HepG2 (cell line): ENCODE measurements around the gene ZNF524. TPM values are rescaled to one million over a fixed set of nuclear protein-coding genes. Genes with fewer than 3 reads are reported as not detected.

Source experiments
- ARID3A ChIP-seq: IDR thresholded peaks from 2 replicates; pipeline ENCODE4 v1.6.1; 2012; ENCODE audit warnings: low read depth, low read length, improper control_type of control experiment
- CCDC6 ChIP-seq: sonication (generic); formaldehyde crosslinking; IDR thresholded peaks from 2 replicates; pipeline ENCODE4 v1.8.1; 2022; ENCODE audit warnings: mild to moderate bottlenecking, missing genetic modification reagents, moderate library complexity
- ERF ChIP-seq: IDR thresholded peaks from 2 replicates; pipeline ENCODE4 v1.6.1; 2018; ENCODE audit warnings: missing biosample characterization, missing genetic modification reagents
- FOXA3 ChIP-seq: IDR thresholded peaks from 2 replicates; pipeline ENCODE4 v1.6.1; 2016; ENCODE audit warnings: missing genetic modification reagents, missing compliant biosample characterization
- KLF6 ChIP-seq: IDR thresholded peaks from 2 replicates; pipeline ENCODE4 v1.8.0; 2016; ENCODE audit warnings: missing biosample characterization, missing genetic modification reagents
- RCOR2 ChIP-seq: IDR thresholded peaks from 2 replicates; pipeline ENCODE4 v1.6.1; 2016; ENCODE audit warnings: missing biosample characterization, missing genetic modification reagents
- SP2 ChIP-seq: sonication (generic); formaldehyde crosslinking; IDR thresholded peaks from 2 replicates; pipeline ENCODE4 v1.5.1; 2020; ENCODE audit warnings: mild to moderate bottlenecking, missing genetic modification reagents
- TCF7 ChIP-seq: sonication (generic); IDR thresholded peaks from 2 replicates; pipeline ENCODE4 v1.6.1; 2016; ENCODE audit warnings: antibody characterized with exemption, low read depth
- YEATS2 ChIP-seq: sonication (generic); formaldehyde crosslinking; IDR thresholded peaks from 2 replicates; pipeline ENCODE4 v1.4.0; 2020; ENCODE audit warnings: missing genetic modification reagents, borderline replicate concordance
- ZKSCAN1 ChIP-seq: fragments of 150-350 bp; IDR thresholded peaks from 2 replicates; pipeline ENCODE4 v1.6.1; 2014; ENCODE audit warnings: low read length
- ZNF577 ChIP-seq: sonication (generic); formaldehyde crosslinking; IDR thresholded peaks from 2 replicates; pipeline ENCODE4 v1.4.0; 2020; ENCODE audit warnings: mild to moderate bottlenecking, low read depth, missing genetic modification reagents, borderline replicate concordance
- polyA plus RNA-seq, 8 experiments: library from polyadenylated mRNA; depleted of rRNA in 3 of 8; stranded (reverse) in 7 of 8; unstranded in 1 of 8; fragments of >200 nt; fragmentation: Illumina TruSeq in 4 of 8; extraction: Trizol in 4 of 8; gene quantifications; 2 replicates each; pipeline versions ENCODE4 v1.2.1 to v1.2.3, GENCODE V29; 2011 to 2016; ENCODE audit warnings: low read depth in 4 of 8, missing spikeins in 1 of 8, mixed read lengths in 1 of 8; ENCODE audit not compliant: insufficient read depth in 1 of 8
- total RNA-seq, 5 experiments: library from RNA; depleted of rRNA; stranded (reverse); fragments of >200 nt; fragmentation: Illumina TruSeq; extraction: Trizol; gene quantifications; 2 replicates each; pipeline ENCODE4 v1.2.3, GENCODE V29; 2016; ENCODE audit warnings: low read depth in 1 of 5
- TF ChIP-seq, protein P1 (sequence below): sonication (generic); formaldehyde crosslinking; IDR thresholded peaks from 2 replicates; pipeline ENCODE4 v1.4.0; 2020; ENCODE audit warnings: mild to moderate bottlenecking, missing genetic modification reagents
- TF ChIP-seq, protein P2 (sequence below): sonication (generic); formaldehyde crosslinking; IDR thresholded peaks from 2 replicates; pipeline ENCODE4 v1.5.0; 2020; ENCODE audit warnings: mild to moderate bottlenecking, missing genetic modification reagents, borderline replicate concordance
- TF ChIP-seq, protein P3 (sequence below): sonication (generic); formaldehyde crosslinking; IDR thresholded peaks from 2 replicates; pipeline ENCODE4 v1.4.0; 2020; ENCODE audit warnings: mild to moderate bottlenecking, missing genetic modification reagents, borderline replicate concordance

ZNF524 gene
- total and polyA plus RNA-seq, 2 of the 13 experiments (the other 11 are each of a cell fraction or from before 2014, with no cell fraction given) = 3.2 to 4.6 TPM

DNA sequence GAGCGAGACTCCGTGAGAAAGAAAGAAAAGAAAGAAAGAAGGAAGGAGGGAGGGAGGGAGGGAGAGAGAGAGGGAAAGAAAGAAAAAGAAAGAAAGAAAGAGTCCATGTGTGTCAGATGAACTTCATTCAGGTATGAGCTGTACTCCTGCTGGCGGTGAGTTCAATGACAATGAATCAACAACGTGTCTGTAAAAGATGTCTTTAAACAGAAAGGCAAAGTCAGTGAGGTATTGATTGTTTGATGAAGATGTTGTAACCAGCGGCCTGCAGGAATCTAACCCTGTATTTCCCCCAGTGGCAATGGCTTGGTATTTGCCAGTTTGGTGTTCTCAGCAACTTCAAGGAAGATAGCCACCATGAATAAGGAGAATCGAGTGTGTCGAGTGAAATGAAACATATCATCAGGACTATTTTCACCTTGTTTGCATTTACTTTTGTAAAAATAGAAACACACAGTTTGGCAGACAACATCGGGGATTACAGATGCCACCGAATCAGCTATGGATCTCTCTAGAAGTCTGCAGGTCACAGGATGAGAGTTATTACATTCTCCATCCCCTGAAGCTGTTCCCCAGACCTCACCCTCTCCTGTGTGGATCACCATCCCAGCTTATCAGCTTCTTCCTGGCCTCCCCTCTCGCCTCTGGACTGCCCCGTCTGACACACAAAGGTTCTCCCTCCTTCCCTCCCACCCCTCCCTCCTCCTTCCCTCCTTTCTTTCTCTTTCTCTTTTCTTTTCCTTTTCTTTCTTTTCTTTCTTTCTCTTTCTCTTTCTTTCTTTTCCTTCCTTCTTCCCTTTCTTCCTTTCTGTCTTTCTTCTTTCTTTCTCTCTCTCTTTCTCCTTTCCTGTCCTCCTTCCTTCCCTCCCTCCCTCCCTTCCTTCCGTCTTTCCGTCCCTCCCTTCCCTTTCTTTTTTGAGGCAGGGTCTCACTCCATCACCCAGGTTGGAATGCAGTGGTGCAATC lies 46.6 kb upstream of the ZNF524 start (continued):
- TF ChIP-seq ERF (CRISPR knock-in tag) (no peak), TCF7 (peak; percentile 90), KLF6 (peak; percentile 27; the same call in 1 of the 2 replicates), CCDC6 (CRISPR knock-in tag) (peak; percentile 57; the same call in 1 of the 2 replicates), ARID3A (peak; percentile 75), RCOR2 (CRISPR knock-in tag) (peak; percentile 67; the same call in 1 of the 2 replicates), ZKSCAN1 (no peak), ZNF577 (no peak), SP2 (CRISPR knock-in tag) (0 out of 2 replicates have a peak, but pooled peaks have one; percentile 24), FOXA3 (peak; percentile 86), YEATS2 (0 out of 2 replicates have a peak, but pooled peaks have one; percentile 14)
- TF ChIP-seq, protein P1, sequence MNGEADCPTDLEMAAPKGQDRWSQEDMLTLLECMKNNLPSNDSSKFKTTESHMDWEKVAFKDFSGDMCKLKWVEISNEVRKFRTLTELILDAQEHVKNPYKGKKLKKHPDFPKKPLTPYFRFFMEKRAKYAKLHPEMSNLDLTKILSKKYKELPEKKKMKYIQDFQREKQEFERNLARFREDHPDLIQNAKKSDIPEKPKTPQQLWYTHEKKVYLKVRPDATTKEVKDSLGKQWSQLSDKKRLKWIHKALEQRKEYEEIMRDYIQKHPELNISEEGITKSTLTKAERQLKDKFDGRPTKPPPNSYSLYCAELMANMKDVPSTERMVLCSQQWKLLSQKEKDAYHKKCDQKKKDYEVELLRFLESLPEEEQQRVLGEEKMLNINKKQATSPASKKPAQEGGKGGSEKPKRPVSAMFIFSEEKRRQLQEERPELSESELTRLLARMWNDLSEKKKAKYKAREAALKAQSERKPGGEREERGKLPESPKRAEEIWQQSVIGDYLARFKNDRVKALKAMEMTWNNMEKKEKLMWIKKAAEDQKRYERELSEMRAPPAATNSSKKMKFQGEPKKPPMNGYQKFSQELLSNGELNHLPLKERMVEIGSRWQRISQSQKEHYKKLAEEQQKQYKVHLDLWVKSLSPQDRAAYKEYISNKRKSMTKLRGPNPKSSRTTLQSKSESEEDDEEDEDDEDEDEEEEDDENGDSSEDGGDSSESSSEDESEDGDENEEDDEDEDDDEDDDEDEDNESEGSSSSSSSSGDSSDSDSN (CRISPR knock-in tag) = peak; percentile 32; the same call in 1 of the 2 replicates
- TF ChIP-seq, protein P2, sequence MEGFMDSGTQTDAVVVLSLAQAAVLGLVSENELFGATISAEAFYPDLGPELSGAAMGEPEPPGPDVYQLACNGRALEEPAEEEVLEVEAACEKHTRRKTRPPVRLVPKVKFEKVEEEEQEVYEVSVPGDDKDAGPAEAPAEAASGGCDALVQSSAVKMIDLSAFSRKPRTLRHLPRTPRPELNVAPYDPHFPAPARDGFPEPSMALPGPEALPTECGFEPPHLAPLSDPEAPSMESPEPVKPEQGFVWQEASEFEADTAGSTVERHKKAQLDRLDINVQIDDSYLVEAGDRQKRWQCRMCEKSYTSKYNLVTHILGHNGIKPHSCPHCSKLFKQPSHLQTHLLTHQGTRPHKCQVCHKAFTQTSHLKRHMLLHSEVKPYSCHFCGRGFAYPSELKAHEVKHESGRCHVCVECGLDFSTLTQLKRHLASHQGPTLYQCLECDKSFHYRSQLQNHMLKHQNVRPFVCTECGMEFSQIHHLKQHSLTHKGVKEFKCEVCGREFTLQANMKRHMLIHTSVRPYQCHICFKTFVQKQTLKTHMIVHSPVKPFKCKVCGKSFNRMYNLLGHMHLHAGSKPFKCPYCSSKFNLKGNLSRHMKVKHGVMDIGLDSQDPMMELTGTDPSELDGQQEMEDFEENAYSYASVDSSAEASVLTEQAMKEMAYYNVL (CRISPR knock-in tag) = peak; percentile 99
- TF ChIP-seq, protein P3, sequence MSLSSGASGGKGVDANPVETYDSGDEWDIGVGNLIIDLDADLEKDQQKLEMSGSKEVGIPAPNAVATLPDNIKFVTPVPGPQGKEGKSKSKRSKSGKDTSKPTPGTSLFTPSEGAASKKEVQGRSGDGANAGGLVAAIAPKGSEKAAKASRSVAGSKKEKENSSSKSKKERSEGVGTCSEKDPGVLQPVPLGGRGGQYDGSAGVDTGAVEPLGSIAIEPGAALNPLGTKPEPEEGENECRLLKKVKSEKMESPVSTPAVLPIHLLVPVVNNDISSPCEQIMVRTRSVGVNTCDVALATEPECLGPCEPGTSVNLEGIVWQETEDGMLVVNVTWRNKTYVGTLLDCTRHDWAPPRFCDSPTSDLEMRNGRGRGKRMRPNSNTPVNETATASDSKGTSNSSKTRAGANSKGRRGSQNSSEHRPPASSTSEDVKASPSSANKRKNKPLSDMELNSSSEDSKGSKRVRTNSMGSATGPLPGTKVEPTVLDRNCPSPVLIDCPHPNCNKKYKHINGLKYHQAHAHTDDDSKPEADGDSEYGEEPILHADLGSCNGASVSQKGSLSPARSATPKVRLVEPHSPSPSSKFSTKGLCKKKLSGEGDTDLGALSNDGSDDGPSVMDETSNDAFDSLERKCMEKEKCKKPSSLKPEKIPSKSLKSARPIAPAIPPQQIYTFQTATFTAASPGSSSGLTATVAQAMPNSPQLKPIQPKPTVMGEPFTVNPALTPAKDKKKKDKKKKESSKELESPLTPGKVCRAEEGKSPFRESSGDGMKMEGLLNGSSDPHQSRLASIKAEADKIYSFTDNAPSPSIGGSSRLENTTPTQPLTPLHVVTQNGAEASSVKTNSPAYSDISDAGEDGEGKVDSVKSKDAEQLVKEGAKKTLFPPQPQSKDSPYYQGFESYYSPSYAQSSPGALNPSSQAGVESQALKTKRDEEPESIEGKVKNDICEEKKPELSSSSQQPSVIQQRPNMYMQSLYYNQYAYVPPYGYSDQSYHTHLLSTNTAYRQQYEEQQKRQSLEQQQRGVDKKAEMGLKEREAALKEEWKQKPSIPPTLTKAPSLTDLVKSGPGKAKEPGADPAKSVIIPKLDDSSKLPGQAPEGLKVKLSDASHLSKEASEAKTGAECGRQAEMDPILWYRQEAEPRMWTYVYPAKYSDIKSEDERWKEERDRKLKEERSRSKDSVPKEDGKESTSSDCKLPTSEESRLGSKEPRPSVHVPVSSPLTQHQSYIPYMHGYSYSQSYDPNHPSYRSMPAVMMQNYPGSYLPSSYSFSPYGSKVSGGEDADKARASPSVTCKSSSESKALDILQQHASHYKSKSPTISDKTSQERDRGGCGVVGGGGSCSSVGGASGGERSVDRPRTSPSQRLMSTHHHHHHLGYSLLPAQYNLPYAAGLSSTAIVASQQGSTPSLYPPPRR (CRISPR knock-in tag) = 0 out of 2 replicates have a peak, but pooled peaks have one; percentile 20
